Measurements from ENCODE around the gene CD8A. TPM values are rescaled to one million over a fixed set of nuclear protein-coding genes. Genes with fewer than 3 reads are reported as not detected.

Gene CD8A
- total and polyA plus RNA-seq, 2 of the 8 experiments (the other 6 are each of a cell fraction or from before 2014, with no cell fraction given) = 0.14 to 0.39 TPM

GRCh38 chr2:86774862-86775261, 15.9 kb downstream of the CD8A start:
- Histone ChIP-seq H4K20me1 (replicated peaks in 1 of 2; ENCODE audit: control insufficient read depth in 1 of 2, insufficient read depth in 2 of 2, low read length in 2 of 2) (peaks cover 0 to 7% of the 10 kb centered on the region in 2 experiments), H4K8ac (ENCODE audit: extremely low read depth, insufficient read depth, low read length) (no peak overlapping the region), H3K27ac (ENCODE audit: low read depth, low read length) (no peak overlapping the region), H2AK5ac (ENCODE audit: low read depth, low read length) (no peak overlapping the region), H3K18ac (ENCODE audit: extremely low read depth, low read length) (no peak overlapping the region), H3K14ac (ENCODE audit: insufficient read length) (no peak overlapping the region), H2BK12ac (ENCODE audit: low read depth, low read length) (no peak overlapping the region), H3K27me3 (replicated peaks in 1 of 4; ENCODE audit: control insufficient read depth in 3 of 4, extremely low read depth in 1 of 4, insufficient read depth in 3 of 4, low read length in 3 of 4) (no peaks in the 10 kb centered on the region), H3K23ac (ENCODE audit: insufficient read length) (no peak overlapping the region), H3K36me3 (ENCODE audit: control insufficient read depth in 2 of 4, insufficient read depth in 4 of 4, low read length in 3 of 4) (peaks cover 0 to 25% (median 17%) of the 10 kb centered on the region in 4 experiments; a peak in 7 of 8 replicates), H3K9ac (replicated peaks in 1 of 4; ENCODE audit: extremely low read depth in 1 of 4, low read depth in 3 of 4, low read length in 3 of 4) (no peak overlapping the region), H4K5ac (ENCODE audit: insufficient read length, low read depth, low read length) (no peak overlapping the region), H2BK5ac (ENCODE audit: low read depth, low read length) (no peak overlapping the region), H3K4ac (replicated peaks; ENCODE audit: insufficient read length, low read depth, low read length) (no peak overlapping the region), H2BK15ac (ENCODE audit: low read length) (no peak overlapping the region), H3K56ac (replicated peaks; ENCODE audit: insufficient read length, low read depth, low read length) (no peak overlapping the region), H3K4me3 (ENCODE audit: extremely low read depth in 1 of 4, insufficient read depth in 2 of 4, low read depth in 3 of 4, low read length in 4 of 4) (no peak overlapping the region), H3K9me3 (ENCODE audit: insufficient read depth in 2 of 2, low read depth in 1 of 2, low read length in 1 of 2) (no peaks in the 10 kb centered on the region), H3K79me1 (ENCODE audit: low read depth, low read length) (no peaks in the 10 kb centered on the region), H4K91ac (replicated peaks; ENCODE audit: insufficient read length, low read length) (no peak overlapping the region), H2AFZ (ENCODE audit: low read length) (no peak overlapping the region), H2BK20ac (ENCODE audit: low read length) (no peak overlapping the region), H3K4me2 (ENCODE audit: insufficient read depth in 1 of 2, low read depth in 2 of 2, low read length in 2 of 2) (no peak overlapping the region), H2BK120ac (replicated peaks; ENCODE audit: low read depth, low read length) (no peak overlapping the region), H3K79me2 (ENCODE audit: control insufficient read depth in 1 of 2, insufficient read depth in 2 of 2, low read length in 2 of 2) (no peaks in the 10 kb centered on the region), H3K4me1 (replicated peaks in 1 of 4; ENCODE audit: control insufficient read depth in 3 of 4, insufficient read depth in 4 of 4, low read length in 3 of 4) (peaks cover 0 to 3% (median 0%) of the 10 kb centered on the region in 4 experiments; a peak in 1 of 7 replicates), H3K23me2 (ENCODE audit: low read depth, low read length) (no peaks in the 10 kb centered on the region)
- DNase-seq (ENCODE audit: low read depth in 1 of 2, low spot score in 2 of 2) (no peak), FAIRE-seq (no peak)
- 72% methylated on average over 5 of the region's 5 CpGs; no CpG with 5 or more reads in 1 of the 2 experiments for WGBS, 2 experiments (ENCODE audit: extremely low coverage in 1 of 2, insufficient coverage in 1 of 2, insufficient read length in 1 of 2, insufficient replicate concordance in 2 of 2, low coverage in 1 of 2, low lambda C conversion rate in 2 of 2, missing lambda C conversion rate in 1 of 2)
- POLR2A ChIA-PET (ENCODE audit: partially characterized antibody) = no interaction called here
- CTCF ChIA-PET (ENCODE audit: partially characterized antibody) = interaction anchor here (0.6 to 1.2 kb wide), 3 partner anchors 10 to 32 kb away, joined by 3 to 6 read pairs (median 3); no protein-coding TSS in a partner anchor
- TF ChIP-seq JUN (IDR thresholded peaks at IDR 0.05; ENCODE audit: low read depth, low read length) (no peak), ASH2L (IDR thresholded peaks at IDR 0.05; ENCODE audit: low read length) (no peak), HDAC6 (IDR thresholded peaks at IDR 0.05; ENCODE audit: low read depth, low read length) (no peak)
